OCI-LY7 (cell line): Measurements from ENCODE around the gene THRB. TPM values are rescaled to one million over a fixed set of nuclear protein-coding genes. Genes with fewer than 3 reads are reported as not detected.

Source experiments
- BruUV-seq: library from RNA; stranded (reverse); fragments of 400-500 nt; replicated peaks from 2 replicates; lab custom pipeline; 2021; lab: Mats Ljungman, UMichigan
- CTCF ChIA-PET: fragments of 300-600 bp; sonication (Branson Sonifier 250); formaldehyde crosslinking; loops from one replicate; lab custom pipeline; 2022; ENCODE audit warnings: antibody characterized with exemption; ENCODE audit not compliant: unreplicated experiment; lab: Charles Lee
- POLR2A ChIA-PET: fragments of 300-600 bp; sonication (Branson Sonifier 250); formaldehyde crosslinking; loops from one replicate; lab custom pipeline; 2022; ENCODE audit warnings: antibody characterized with exemption; lab: Charles Lee
- DNase-seq: peaks from one replicate; pipeline ENCODE4 v3.0.0-alpha.2; 2015; ENCODE audit warnings: low spot score
- H2AFZ ChIP-seq: fragments of 200-600 bp; sonication (generic), shearing (Covaris generic); 2 replicates; pipeline ENCODE4 v1.6.1; 2014; ENCODE audit warnings: mild to moderate bottlenecking, antibody characterized with exemption, low read length, moderate library complexity
- H3K27ac ChIP-seq: fragments of 200-600 bp; sonication (generic); 2 replicates; pipeline ENCODE4 v1.5.1; 2014; ENCODE audit warnings: mixed run types, low read depth, mild to moderate bottlenecking, moderate library complexity, low read length, inconsistent platforms; ENCODE audit not compliant: poor library complexity, severe bottlenecking
- H3K36me3 ChIP-seq: fragments of 200-600 bp; sonication (generic); 2 replicates; pipeline ENCODE4 v1.6.1; 2014; ENCODE audit warnings: mild to moderate bottlenecking, antibody characterized with exemption, low read length, moderate library complexity, mixed read lengths; ENCODE audit not compliant: insufficient read depth
- H3K4me1 ChIP-seq: fragments of 200-600 bp; sonication (generic); 2 replicates; pipeline ENCODE4 v1.5.1; 2014; ENCODE audit warnings: mild to moderate bottlenecking, low read length; ENCODE audit not compliant: insufficient read depth, poor library complexity, severe bottlenecking
- H3K4me2 ChIP-seq: fragments of 200-600 bp; sonication (generic); 2 replicates; pipeline ENCODE4 v1.6.1; 2014; ENCODE audit warnings: mild to moderate bottlenecking, low read length
- H3K4me3 ChIP-seq: fragments of 200-600 bp; sonication (generic); 2 replicates; pipeline ENCODE4 v1.5.1; 2014; ENCODE audit warnings: mild to moderate bottlenecking, low read depth, low read length; ENCODE audit not compliant: poor library complexity, severe bottlenecking
- H3K79me2 ChIP-seq: fragments of 200-600 bp; sonication (generic); 2 replicates; pipeline ENCODE4 v1.6.1; 2016; ENCODE audit warnings: low read depth, mild to moderate bottlenecking, low read length, moderate library complexity, mixed read lengths; ENCODE audit not compliant: insufficient read depth
- H3K9me2 ChIP-seq: fragments of 200-600 bp; sonication (generic); 2 replicates; pipeline ENCODE4 v1.6.1; 2016; ENCODE audit warnings: mild to moderate bottlenecking, low read length, mixed read lengths; ENCODE audit not compliant: insufficient read depth
- H3K9me3 ChIP-seq: fragments of 200-600 bp; sonication (generic); 2 replicates; pipeline ENCODE4 v1.6.1; 2014; ENCODE audit warnings: mild to moderate bottlenecking, mixed run types, low read length, mixed read lengths
- H4K20me1 ChIP-seq: fragments of 200-600 bp; sonication (generic); 2 replicates; pipeline ENCODE4 v1.6.1; 2014; ENCODE audit warnings: mild to moderate bottlenecking, antibody characterized with exemption, low read length, moderate library complexity, mixed read lengths; ENCODE audit not compliant: insufficient read depth
- EZH2phosphoT487 ChIP-seq: fragments of 200-600 bp; sonication (generic); IDR thresholded peaks from 2 replicates; pipeline ENCODE4 v1.6.1; 2018; ENCODE audit warnings: low read depth, borderline replicate concordance, mild to moderate bottlenecking, mixed run types, antibody characterized with exemption, low read length, moderate library complexity, mixed read lengths
- intact Hi-C: fragments of 100-400 bp; cut with micrococcal nuclease; formaldehyde crosslinking; loops from one replicate; pipeline ENCODE4 v1.10.0; 2022; ENCODE audit not compliant: unreplicated experiment
- total RNA-seq, 2 experiments: library from RNA; depleted of rRNA in 1 of 2; stranded (reverse); fragments of >200 nt in 1 of 2; shearing (Covaris generic) in 1 of 2; gene quantifications; 2 replicates each; pipeline ENCODE4 v1.2.3, GENCODE V29; 2014 to 2022
- TF ChIP-seq, protein P1 (sequence below): fragments of 200-600 bp; sonication (generic); conservative IDR thresholded peaks from 2 replicates; pipeline ENCODE4 v1.5.1; 2014; ENCODE audit warnings: mild to moderate bottlenecking, antibody characterized with exemption, low read length, moderate library complexity, mixed read lengths

THRB gene
- total RNA-seq, 2 experiments from 2014 or later: not detected

GRCh38 chr3:24259901-24260512 is 234.6 kb downstream of the THRB start:
- H3K9me3 ChIP-seq: no peaks in the 10 kb centered on the region
- no peaks in the 10 kb centered on the region for H4K20me1 ChIP-seq
- intact Hi-C loops: no loop called here
- TF ChIP-seq, protein P1, sequence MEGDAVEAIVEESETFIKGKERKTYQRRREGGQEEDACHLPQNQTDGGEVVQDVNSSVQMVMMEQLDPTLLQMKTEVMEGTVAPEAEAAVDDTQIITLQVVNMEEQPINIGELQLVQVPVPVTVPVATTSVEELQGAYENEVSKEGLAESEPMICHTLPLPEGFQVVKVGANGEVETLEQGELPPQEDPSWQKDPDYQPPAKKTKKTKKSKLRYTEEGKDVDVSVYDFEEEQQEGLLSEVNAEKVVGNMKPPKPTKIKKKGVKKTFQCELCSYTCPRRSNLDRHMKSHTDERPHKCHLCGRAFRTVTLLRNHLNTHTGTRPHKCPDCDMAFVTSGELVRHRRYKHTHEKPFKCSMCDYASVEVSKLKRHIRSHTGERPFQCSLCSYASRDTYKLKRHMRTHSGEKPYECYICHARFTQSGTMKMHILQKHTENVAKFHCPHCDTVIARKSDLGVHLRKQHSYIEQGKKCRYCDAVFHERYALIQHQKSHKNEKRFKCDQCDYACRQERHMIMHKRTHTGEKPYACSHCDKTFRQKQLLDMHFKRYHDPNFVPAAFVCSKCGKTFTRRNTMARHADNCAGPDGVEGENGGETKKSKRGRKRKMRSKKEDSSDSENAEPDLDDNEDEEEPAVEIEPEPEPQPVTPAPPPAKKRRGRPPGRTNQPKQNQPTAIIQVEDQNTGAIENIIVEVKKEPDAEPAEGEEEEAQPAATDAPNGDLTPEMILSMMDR: no peak
- no peak for TF ChIP-seq EZH2phosphoT487
- no peaks in the 10 kb centered on the region for H3K36me3 ChIP-seq
- no peaks in the 10 kb centered on the region for H3K9me2 ChIP-seq
- CTCF ChIA-PET: no interaction called here
- no peak overlapping the region for H3K27ac ChIP-seq
- H3K4me2 ChIP-seq: no peak overlapping the region
- H3K4me3 ChIP-seq: no peak overlapping the region
- no peak overlapping the region for H2AFZ ChIP-seq
- no peaks in the 10 kb centered on the region for H3K79me2 ChIP-seq
- BruUV-seq: no TSS peak
- POLR2A ChIA-PET: interaction anchor here (0.7 to 1.8 kb wide), 2 partner anchors 10 to 17 kb away, joined by 5 to 7 read pairs; no protein-coding TSS in a partner anchor
- H3K4me1 ChIP-seq: no peaks in the 10 kb centered on the region
- DNase-seq: no peak

GRCh38 chr3:24258727-24259600 is 235.7 kb downstream of the THRB start:
- Histone ChIP-seq H3K4me3 (no peak overlapping the region), H3K36me3 (no peaks in the 10 kb centered on the region), H3K27ac (no peak overlapping the region), H3K4me2 (no peak overlapping the region), H3K4me1 (no peaks in the 10 kb centered on the region), H3K79me2 (no peaks in the 10 kb centered on the region), H3K9me2 (no peaks in the 10 kb centered on the region), H2AFZ (no peak overlapping the region), H4K20me1 (no peaks in the 10 kb centered on the region), H3K9me3 (no peaks in the 10 kb centered on the region)
- intact Hi-C loops: no loop called here
- BruUV-seq: no TSS peak
- ChIA-PET CTCF (no interaction called here), POLR2A (interaction anchor here (0.6 to 1.8 kb wide), 2 partner anchors 11 to 306 kb away, joined by 5 to 8 read pairs; no protein-coding TSS in a partner anchor)
- no peak for DNase-seq
- TF ChIP-seq EZH2phosphoT487: no peak
- TF ChIP-seq, protein P1: no peak
